Peyer's patch (tissue), 4 donors: ENCODE data around the gene GNG7. TPM values are rescaled to one million over a fixed set of nuclear protein-coding genes. Genes with fewer than 3 reads are reported as not detected.
A peak's percentile ranks its signal among the peaks of the same experiment; 100 is the strongest.

ENCODE experiments used
- DNase-seq, 3 donors: peaks; one replicate each; pipeline ENCODE4 v3.0.0-alpha.2; 2017 to 2019
- H3K27ac ChIP-seq, 4 donors: fragments of 200-600 bp; sonication (generic); one replicate each; pipeline ENCODE4 v1.5.1; 2016 to 2019
- H3K27me3 ChIP-seq, 2 donors: fragments of 200-600 bp; sonication (generic); one replicate each; pipeline ENCODE4 v1.5.1; 2019
- H3K36me3 ChIP-seq, 3 donors: fragments of 200-600 bp; sonication (generic); one replicate each; pipeline ENCODE4 v1.5.1; 2016 to 2019
- H3K4me1 ChIP-seq, 4 donors: fragments of 200-600 bp; sonication (generic); one replicate each; pipeline ENCODE4 v1.5.1; 2016 to 2019
- H3K4me3 ChIP-seq, 4 donors: fragments of 200-600 bp; sonication (generic); 1 replicate in 3 of 4; 2 replicates in 1 of 4; pipeline ENCODE4 v1.5.1; 2016 to 2019; ENCODE audit warnings: mild to moderate bottlenecking in 1 of 4
- H3K9me3 ChIP-seq, 4 donors: fragments of 200-600 bp; sonication (generic); one replicate each; pipeline ENCODE4 v1.5.1; 2016 to 2019; ENCODE audit warnings: mild to moderate bottlenecking in 1 of 4
- POLR2A ChIP-seq, 2 donors: fragments of 450-650 bp; IDR thresholded peaks; one replicate each; pipeline ENCODE4 v1.5.1; 2017; ENCODE audit warnings: antibody characterized with exemption in 2 of 2, mild to moderate bottlenecking in 2 of 2, moderate library complexity in 2 of 2
- total RNA-seq, 4 donors: library from RNA; depleted of rRNA; stranded (reverse); fragments of >200 nt; gene quantifications; one replicate each; pipeline ENCODE4 v1.1.0, GENCODE V29; 2016
- TF ChIP-seq, protein P1 (sequence below), 6 experiments: fragments of 450-650 bp in 4 of 6; fragments of 200-600 bp in 2 of 6; sonication (generic) in 1 of 6; IDR thresholded peaks; one replicate each; pipeline ENCODE4 v1.5.1; 2017 to 2019; ENCODE audit warnings: antibody characterized with exemption in 6 of 6, mild to moderate bottlenecking in 3 of 6, moderate library complexity in 1 of 6

The GNG7 gene
- total RNA-seq, 4 donors from 2014 or later = 1.2 to 14.9 (median 2.0) TPM

DNA sequence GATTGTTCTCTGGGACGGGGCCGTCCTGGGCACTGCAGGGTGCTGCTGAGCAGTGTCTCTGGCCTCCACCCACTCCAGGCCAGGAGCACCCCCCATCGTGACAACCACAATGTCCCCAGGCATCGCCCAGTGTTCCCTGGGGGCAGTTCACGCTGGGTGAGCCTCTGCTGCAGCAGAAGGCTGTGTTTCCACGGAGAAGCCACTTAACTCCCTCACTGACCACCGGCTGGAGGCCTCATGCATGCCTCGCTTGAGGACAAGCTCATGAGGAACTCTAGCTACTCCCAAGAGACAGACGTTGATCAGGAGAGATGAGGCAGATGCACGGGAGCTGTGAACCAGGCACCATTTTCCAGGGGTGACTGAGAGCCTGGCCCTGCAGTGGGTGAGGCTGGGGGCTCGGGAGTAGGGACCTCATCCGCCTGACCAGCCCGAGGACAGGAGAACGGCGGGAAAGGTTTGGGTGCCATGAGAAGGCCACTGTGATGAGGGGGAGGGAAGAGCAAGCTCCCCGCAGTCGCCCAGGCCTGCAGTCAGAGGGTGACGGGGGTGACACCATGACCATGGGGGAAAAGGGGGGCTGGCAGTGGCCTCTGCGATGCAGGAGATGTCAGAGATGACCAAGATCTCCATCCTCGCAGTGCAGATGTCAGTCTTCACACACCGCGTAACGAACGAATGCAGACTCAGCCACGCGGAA is 32.2 kb upstream of the GNG7 start:
- DNase-seq = no peak
- H3K4me1 ChIP-seq = peaks cover 0 to 15% (median 0%) of the 10 kb centered on the region in 4 donors
- no peaks in the 10 kb centered on the region for H3K27me3 ChIP-seq
- peaks cover 0 to 38% (median 0%) of the 10 kb centered on the region in 3 donors for H3K36me3 ChIP-seq
- no peak overlapping the region for H3K27ac ChIP-seq
- no peak overlapping the region for H3K4me3 ChIP-seq
- no peaks in the 10 kb centered on the region for H3K9me3 ChIP-seq
- TF ChIP-seq POLR2A (IDR thresholded peaks at IDR 0.05) = no peak
- TF ChIP-seq, protein P1, sequence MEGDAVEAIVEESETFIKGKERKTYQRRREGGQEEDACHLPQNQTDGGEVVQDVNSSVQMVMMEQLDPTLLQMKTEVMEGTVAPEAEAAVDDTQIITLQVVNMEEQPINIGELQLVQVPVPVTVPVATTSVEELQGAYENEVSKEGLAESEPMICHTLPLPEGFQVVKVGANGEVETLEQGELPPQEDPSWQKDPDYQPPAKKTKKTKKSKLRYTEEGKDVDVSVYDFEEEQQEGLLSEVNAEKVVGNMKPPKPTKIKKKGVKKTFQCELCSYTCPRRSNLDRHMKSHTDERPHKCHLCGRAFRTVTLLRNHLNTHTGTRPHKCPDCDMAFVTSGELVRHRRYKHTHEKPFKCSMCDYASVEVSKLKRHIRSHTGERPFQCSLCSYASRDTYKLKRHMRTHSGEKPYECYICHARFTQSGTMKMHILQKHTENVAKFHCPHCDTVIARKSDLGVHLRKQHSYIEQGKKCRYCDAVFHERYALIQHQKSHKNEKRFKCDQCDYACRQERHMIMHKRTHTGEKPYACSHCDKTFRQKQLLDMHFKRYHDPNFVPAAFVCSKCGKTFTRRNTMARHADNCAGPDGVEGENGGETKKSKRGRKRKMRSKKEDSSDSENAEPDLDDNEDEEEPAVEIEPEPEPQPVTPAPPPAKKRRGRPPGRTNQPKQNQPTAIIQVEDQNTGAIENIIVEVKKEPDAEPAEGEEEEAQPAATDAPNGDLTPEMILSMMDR (IDR thresholded peaks at IDR 0.05) = no peak

DNA sequence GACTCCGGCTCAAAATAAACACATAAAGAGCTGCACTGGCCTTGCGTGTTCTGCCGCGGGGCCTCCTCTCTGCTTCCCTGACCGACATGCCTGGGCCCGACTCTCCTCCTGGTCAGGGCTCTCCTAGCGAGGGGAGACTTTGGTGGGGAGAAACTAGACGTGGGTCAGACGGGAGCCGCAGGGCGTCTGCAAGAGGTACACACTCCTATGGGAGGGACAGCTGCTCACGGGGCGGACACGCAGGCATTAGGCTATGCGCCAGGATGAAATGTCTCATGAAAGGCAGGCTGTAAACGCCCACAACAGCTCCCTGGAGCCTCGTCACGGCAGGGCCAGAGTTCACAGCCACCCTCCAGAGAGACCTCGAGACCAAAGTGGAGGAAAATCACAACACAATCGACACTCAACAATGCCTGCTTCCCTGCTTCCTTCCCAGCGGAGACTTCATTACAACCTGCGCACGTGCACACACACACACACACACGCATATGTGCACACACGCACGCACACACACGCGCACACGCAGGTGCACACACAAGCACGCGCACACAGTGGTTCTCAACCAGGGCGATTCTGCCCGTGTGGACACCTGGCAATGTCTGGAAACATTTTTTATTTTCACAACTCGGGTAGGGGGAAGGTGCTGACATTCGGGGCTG is 31.6 kb upstream of the GNG7 start:
- TF ChIP-seq, protein P1 (IDR thresholded peaks at IDR 0.05) = no peak
- no peak for TF ChIP-seq POLR2A (IDR thresholded peaks at IDR 0.05)
- Histone ChIP-seq H3K27ac (no peak overlapping the region), H3K27me3 (no peaks in the 10 kb centered on the region), H3K9me3 (no peaks in the 10 kb centered on the region), H3K4me3 (no peak overlapping the region), H3K4me1 (peaks cover 0 to 10% (median 0%) of the 10 kb centered on the region in 4 donors), H3K36me3 (peaks cover 0 to 38% (median 0%) of the 10 kb centered on the region in 3 donors)
- DNase-seq = peak in 1 of 3 donors; percentile 60

DNA sequence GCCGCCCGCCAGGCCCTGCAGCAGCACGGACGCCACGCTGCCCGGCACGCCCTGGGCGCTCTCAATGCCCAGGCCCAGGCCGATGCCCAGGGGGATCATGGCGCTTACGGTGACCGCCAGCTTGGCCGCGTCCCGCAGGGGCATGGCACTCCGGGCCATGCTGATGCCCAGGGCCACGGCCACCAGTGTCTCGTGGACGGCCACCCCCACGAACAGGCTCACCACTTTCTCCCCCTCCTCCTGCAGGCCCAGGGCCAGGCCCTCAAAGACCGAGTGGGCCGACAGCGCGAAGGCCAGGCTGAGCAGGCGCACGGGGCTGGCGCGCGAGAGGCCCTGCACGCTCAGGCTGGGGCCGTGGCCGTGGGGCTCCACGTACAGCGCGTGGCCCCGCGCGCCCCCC is 30.4 kb upstream of the GNG7 start:
- no peak for DNase-seq
- Histone ChIP-seq H3K27me3 (no peaks in the 10 kb centered on the region), H3K4me3 (no peak overlapping the region), H3K4me1 (no peaks in the 10 kb centered on the region), H3K27ac (no peak overlapping the region), H3K9me3 (no peaks in the 10 kb centered on the region), H3K36me3 (peaks cover 0 to 38% (median 0%) of the 10 kb centered on the region in 3 donors)
- TF ChIP-seq POLR2A (IDR thresholded peaks at IDR 0.05) = no peak
- TF ChIP-seq, protein P1 (IDR thresholded peaks at IDR 0.05) = no peak

DNA sequence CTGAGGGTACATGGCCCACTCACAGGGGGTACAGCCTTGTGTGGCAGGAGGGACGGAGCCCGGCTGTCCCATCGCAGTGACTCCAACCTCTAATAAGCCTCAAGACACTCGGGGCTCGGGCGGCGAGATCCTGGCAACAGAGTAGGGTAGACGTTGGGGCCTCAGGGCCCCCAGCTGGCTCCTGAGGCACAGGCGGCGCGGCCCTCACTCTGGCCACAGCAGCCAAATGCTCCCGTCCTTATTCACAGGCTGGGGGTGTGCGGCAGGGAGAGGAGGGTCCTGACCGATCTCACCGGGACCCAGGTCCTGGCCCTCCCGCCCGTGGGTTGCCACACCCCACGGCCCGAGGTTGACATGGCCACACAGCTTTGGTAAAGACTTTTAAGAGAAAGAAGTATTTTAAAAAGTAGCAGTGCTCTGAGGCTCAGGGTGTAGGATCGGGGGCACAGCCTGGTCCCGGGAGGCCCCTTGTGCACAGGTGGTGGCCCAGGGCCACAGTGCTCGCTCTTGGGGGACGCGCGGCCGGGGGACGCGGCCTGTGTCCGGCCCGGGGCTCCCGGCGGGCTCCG is 29.7 kb upstream of the GNG7 start:
- Histone ChIP-seq H3K36me3 (peaks cover 0 to 38% (median 0%) of the 10 kb centered on the region in 3 donors), H3K9me3 (no peaks in the 10 kb centered on the region), H3K27ac (no peak overlapping the region), H3K4me1 (no peaks in the 10 kb centered on the region), H3K4me3 (no peak overlapping the region), H3K27me3 (no peaks in the 10 kb centered on the region)
- no peak for DNase-seq
- TF ChIP-seq, protein P1 (IDR thresholded peaks at IDR 0.05) = no peak
- TF ChIP-seq POLR2A (IDR thresholded peaks at IDR 0.05) = no peak

DNA sequence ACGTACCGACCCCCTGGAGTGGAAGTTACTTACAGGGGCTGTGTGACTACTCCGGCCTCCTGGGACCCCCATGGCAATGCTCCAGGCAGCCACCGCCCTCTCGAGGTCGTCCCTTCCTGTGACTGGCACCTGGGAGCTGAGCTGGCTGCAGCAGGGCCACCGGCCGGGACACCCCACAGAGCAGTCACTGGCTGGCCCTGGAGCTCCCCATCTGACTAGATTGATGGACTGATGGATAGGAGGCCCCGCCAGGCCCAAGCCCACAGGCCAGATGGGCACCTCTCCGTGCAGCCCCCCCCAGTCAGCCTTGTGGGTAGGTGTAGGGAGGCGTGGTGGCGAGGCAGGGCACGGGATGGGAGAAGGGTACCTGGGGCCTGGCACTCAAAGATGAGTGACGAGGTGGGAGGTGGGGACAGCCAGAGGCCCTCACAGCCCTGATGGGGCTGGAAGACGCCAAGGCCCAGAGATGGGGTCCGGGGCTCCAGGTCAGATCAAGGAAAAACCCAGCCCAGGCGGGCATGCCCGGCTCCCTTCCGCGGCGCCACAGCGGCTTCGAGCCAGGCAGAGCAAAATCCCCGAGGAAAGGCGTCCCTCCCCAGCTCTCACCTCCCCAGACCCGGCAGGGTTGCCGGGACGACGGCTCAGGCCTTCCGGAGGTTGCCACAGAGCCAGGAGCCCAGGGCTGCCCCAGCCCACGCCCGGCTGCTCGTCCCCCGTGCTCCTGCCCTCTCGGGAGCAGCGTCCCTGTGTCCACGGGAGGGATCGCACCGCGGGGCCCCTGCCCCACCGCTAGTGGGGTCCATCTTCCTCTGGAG is 28.9 kb upstream of the GNG7 start:
- H3K4me1 ChIP-seq = peaks cover 0 to 5% (median 0%) of the 10 kb centered on the region in 4 donors
- TF ChIP-seq POLR2A (IDR thresholded peaks at IDR 0.05) = no peak
- H3K4me3 ChIP-seq = no peak overlapping the region
- H3K27me3 ChIP-seq = no peaks in the 10 kb centered on the region
- no peak overlapping the region for H3K27ac ChIP-seq
- H3K9me3 ChIP-seq = no peaks in the 10 kb centered on the region
- no peak for DNase-seq
- H3K36me3 ChIP-seq = peaks cover 0 to 33% (median 0%) of the 10 kb centered on the region in 3 donors
